GM13976 (cell line): ENCODE measurements around the gene CA6.
"Not testable (repeated sequence)": the region's sequence is repeated elsewhere in the genome, so short reads cannot be mapped to it uniquely, and the experiment has no call there.

Experiments used
- DNase-seq: peaks from one replicate; pipeline ENCODE4 v3.0.0; 2012; ENCODE audit warnings: low spot score
- in situ Hi-C: fragments of 300-500 bp; cut with MboI; formaldehyde crosslinking; loops from one replicate; pipeline ENCODE4 v1.12.0; 2022; ENCODE audit warnings: low sequenced_read_pairs, mixed read lengths, inconsistent platforms; ENCODE audit not compliant: unreplicated experiment
- TF ChIP-seq, protein P1 (sequence below): IDR thresholded peaks from 2 replicates; pipeline ENCODE4 v1.5.1; 2012; ENCODE audit warnings: borderline replicate concordance, mild to moderate bottlenecking; ENCODE audit not compliant: insufficient read depth; ENCODE audit errors: extremely low read depth, missing control alignments, control extremely low read depth

Gene CA6

DNA sequence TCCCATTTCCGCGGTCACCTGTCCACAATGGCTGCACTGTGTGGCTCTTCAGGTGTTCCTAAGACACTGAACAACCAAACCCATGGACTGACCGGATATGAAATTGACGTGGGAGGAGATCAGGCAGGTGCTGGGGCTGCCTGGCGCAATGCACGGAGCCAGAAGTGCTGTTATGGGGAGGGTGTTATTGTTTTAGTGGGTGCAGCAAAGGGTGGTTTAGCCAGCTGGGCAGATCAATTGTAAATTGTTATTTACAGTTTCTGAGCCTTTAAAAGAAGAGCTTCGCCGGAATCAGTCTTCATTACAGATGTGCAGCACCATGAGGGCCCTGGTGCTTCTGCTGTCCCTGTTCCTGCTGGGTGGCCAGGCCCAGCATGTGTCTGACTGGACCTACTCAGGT is at the start of gene CA6:
Gene CA6 (plus strand): TSS at position 301 of the 400 bp plus-strand sequence. CDS start 19 bp downstream, at position 320.
- no peak for DNase-seq
- in situ Hi-C loops, result no loop called here
- TF ChIP-seq, protein P1, sequence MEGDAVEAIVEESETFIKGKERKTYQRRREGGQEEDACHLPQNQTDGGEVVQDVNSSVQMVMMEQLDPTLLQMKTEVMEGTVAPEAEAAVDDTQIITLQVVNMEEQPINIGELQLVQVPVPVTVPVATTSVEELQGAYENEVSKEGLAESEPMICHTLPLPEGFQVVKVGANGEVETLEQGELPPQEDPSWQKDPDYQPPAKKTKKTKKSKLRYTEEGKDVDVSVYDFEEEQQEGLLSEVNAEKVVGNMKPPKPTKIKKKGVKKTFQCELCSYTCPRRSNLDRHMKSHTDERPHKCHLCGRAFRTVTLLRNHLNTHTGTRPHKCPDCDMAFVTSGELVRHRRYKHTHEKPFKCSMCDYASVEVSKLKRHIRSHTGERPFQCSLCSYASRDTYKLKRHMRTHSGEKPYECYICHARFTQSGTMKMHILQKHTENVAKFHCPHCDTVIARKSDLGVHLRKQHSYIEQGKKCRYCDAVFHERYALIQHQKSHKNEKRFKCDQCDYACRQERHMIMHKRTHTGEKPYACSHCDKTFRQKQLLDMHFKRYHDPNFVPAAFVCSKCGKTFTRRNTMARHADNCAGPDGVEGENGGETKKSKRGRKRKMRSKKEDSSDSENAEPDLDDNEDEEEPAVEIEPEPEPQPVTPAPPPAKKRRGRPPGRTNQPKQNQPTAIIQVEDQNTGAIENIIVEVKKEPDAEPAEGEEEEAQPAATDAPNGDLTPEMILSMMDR, result no peak

DNA sequence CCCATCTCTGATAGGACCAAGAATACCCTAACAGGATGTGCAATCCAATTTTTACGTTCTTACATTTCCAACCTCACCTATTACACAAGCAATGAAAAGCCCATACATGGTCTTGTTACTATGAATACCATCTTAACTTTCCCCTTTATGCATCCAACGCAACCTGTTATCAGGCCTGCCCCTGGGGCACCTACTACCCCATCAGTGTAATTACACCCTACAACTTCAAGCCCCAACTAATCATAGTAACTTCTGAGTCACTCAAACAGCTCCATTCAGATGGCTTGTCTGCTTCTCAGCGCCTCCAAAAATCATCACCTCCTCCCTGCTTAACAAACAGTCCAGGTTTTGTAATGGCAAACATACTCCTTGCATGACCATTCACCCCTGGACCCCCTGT is 48.9 kb upstream of the CA6 start:
- in situ Hi-C loops, result not testable (repeated sequence)

DNA sequence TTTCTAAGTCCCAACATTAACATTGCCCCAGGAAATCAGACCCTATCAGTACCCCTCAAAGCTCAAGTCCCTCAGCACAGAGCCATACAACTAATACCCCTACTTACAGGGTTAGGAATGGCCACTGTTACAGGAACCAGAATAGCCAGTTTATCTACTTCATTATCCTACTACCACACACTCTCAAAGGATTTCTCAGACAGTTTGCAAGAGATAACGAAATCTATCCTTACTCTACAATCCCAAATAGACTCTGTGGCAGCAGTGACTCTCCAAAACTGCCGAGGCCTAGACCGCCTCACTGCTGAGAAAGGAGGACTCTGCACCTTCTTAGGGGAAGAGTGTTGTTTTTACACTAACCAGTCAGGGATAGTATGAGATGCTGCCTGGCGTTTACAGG is 48.2 kb upstream of the CA6 start:
- in situ Hi-C loops, DNase-seq: not testable (repeated sequence)

More for the DNA sequence above, 48.9 kb upstream of the CA6 start:
- DNase-seq, result not testable (repeated sequence)

DNA sequence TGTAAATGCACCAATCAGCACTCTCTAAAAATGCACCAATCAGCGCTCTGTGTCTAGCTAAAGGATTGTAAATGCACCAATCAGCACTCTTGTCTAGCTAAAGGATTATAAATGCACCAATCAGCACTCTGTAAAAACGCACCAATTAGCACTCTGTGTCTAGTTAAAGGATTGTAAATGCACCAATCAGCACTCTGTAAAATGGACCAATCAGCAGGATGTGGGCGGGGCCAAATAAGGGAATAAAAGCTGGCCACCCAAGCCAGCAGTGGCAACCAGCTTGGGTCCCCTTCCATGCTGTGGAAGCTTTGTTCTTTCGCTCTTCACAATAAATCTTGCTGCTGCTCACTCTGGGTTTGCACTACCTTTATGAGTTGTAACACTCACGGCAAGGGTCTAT is 47.2 kb upstream of the CA6 start:
- DNase-seq, in situ Hi-C loops: not testable (repeated sequence)

DNA sequence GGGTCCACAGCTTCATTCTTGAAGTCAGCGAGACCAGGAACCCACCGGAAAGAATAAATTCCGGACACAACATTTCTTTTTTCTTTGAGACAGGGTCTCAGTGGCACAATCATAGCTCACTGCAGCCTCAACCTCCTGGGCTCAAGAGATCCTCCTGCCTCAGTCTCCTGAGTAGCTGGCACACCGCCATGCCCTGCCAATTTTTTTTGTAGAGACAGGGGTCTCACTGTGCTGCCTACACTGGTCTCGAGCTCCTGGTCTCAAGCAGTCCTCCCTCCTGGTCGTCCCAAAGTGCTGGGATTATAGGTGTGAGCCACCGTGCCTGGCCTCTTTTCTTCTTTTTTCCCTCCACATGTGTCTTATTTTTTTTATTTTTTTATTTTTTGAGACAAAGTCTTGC is 46.6 kb upstream of the CA6 start:
- in situ Hi-C loops, result no loop called here
- TF ChIP-seq, protein P1, result no peak
- DNase-seq, result no peak

DNA sequence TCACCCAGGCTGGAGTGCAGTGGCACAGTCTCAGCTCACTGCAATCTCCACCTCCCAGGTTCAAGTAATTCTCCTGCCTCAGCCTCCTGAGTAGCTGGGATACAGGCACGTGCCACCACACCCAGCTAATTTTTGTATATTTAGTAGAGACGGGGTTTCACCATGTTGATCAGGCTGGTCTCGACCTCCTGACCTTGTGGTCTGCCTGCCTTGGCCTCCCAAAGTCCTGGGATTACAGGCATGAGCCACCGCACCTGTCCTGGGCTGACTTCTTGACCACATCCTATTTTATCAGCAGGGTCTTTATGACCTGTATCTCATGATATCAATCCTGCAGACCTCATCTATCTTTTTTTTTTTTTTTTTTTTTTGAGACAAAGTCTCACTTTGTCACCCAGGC is 45.0 kb upstream of the CA6 start:
- DNase-seq, in situ Hi-C loops: not testable (repeated sequence)

DNA sequence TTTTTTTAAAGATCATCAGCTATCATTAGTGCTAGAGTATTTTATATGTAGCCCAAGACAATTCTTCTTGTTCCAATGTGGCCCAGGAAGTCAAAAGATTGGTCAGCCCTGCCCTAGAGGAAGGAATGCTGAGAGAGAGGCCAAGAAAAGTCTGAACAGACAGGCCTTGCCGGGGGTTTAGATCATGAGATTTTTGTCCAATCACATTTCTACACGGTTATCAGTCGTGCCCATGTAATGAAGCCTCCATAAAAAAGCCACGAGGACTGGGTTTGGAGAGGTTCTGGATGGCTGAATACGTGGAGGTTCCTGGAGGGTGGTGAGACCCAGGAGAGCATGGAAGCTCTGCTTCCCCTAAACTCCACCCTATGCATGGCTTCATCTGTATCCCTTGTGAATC is 42.9 kb upstream of the CA6 start:
- in situ Hi-C loops, result no loop called here
- DNase-seq, result no peak
- TF ChIP-seq, protein P1, result no peak

DNA sequence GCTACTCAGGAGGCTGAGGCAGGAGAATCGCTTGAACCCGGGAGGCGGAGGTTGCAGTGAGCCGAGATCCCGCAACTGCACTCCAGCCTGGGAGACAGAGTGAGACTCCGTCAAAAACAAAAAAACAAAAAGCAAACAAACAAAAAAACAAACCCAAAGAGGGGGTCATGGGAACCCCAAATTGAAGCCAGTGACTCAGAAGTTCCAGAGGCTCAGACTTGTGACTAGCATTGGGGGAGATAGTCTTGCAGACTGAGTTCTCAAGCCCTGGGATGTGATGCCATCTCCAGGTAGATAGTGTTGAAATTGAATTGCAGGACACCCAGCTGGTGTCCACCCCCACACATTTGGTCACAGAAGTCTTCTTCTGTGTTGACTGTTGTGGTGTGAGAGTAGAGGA is 42.3 kb upstream of the CA6 start:
- in situ Hi-C loops, result no loop called here
- TF ChIP-seq, protein P1, result no peak
- DNase-seq, result no peak

DNA sequence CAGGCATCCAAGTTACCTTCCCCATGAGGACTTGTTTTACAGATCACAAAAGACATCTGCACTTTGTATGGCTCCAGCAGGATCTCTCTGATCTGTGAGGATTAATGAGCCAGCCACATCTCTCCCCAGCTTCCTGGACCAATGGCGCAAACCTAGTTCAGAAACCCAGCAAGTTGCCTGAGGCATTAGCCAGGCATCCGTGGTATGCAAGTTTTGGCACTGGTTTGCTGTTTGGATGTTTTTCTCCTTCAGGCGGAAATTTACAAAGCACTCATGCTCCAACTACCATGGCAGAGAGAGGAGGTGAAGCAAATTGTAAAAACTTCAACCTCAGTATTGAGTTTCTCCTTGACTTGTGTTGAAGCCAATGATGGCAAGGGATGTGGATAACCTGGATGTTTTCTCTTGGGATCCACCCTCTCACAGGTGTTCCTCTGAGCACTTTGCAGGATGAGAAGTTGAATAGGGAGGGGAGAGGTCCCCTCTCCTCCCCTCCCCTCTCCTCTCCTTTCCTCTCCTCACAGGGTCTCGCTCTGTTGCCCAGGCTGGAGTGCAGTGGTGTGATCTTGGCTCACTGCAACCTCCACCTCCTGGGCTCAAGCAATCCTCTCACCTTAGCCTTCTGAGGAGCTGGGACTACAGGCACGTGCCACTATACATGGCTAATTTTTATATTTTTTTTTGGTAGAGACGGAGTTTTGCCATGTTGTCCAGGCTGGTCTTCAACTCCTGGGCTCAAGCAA is 41.6 kb upstream of the CA6 start:
- no peak for DNase-seq
- TF ChIP-seq, protein P1, result no peak
- in situ Hi-C loops, result no loop called here
